ENCODE data around the gene OPCML.

OPCML gene

DNA sequence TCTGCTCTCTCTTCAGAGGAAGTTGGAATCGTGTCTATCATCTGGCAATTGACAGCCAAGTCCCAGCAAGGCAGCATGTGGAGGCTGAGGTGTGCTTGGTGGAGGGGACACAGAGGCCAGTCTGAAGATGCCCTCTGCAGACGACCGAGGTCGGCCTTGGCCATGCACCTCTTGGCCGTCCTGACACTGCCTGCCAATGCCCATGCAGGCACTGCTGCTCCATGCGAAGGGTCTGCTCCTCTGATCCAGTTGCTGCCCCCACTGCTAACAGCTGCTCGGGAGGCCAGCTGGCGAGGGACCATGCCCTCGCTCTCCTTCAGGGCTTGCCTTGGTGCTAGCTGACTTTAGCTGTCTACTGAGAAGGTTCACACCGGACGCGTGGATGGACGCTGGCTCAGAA, 527.9 kb downstream of the OPCML start:
- H3K9ac ChIP-seq (ENCODE audit: low read depth, low read length) = no peak overlapping the region
- H3K36me3 ChIP-seq (ENCODE audit: insufficient read depth, low read length) = no peaks in the 10 kb centered on the region
- H3K9me3 ChIP-seq (ENCODE audit: control insufficient read depth, insufficient read depth, low read length) = no peaks in the 10 kb centered on the region; the same call in 1 of the 2 replicates
- H3K4me1 ChIP-seq (ENCODE audit: insufficient read depth, low read length) = no peaks in the 10 kb centered on the region

DNA sequence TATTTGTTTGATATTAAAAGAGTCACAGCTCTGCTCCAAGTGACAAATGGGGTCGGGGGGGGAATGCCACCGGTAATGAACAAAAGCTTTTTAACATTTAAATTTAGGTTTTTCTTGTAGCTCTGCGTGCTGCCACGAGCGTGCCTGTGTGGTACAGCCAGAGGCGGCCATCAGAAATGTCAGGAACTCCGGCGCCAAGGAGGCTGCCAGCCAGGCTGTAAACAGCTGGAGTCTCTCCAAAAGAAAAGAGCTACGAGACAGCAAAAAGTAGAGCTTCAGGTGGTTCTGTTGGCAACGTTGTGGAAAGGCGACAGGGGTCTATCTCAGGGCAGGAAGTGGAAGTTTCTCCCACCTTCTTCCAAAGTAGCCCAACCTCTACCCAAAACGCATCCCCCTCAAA, 532.8 kb downstream of the OPCML start:
- no peaks in the 10 kb centered on the region for H3K9me3 ChIP-seq (ENCODE audit: control insufficient read depth, insufficient read depth, low read length)
- H3K4me1 ChIP-seq (ENCODE audit: insufficient read depth, low read length) = no peaks in the 10 kb centered on the region
- no peaks in the 10 kb centered on the region for H3K36me3 ChIP-seq (ENCODE audit: insufficient read depth, low read length)
- no peak overlapping the region for H3K9ac ChIP-seq (ENCODE audit: low read depth, low read length)

- H3K9ac ChIP-seq (ENCODE audit: low read depth, low read length) = no peak overlapping the region
- no peaks in the 10 kb centered on the region for H3K36me3 ChIP-seq (ENCODE audit: insufficient read depth, low read length)
- no peaks in the 10 kb centered on the region for H3K4me1 ChIP-seq (ENCODE audit: insufficient read depth, low read length)
- H3K9me3 ChIP-seq (ENCODE audit: control insufficient read depth, insufficient read depth, low read length) = no peaks in the 10 kb centered on the region
Measured at GRCh38 chr11:132999031-132999430, 533.3 kb downstream of the OPCML start.

DNA sequence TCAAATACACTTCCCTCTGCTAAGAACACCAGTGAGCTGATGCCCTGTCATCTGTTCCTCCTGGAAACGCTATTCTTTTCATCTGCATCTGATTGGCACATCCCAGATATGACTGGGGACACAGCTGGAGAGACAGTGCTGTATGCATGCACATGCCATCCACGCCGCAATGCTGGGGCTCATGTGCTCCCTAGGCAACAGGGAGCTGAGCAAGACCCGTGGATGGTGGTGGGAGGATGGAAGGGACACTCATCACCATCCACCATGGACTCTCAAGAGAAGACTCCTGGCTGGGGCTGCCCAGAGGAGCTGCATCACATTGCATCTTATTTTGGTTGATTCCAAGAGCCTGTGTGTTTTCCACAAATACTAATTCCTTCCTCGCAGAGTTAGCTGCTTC, 534.9 kb downstream of the OPCML start:
- no peaks in the 10 kb centered on the region for H3K36me3 ChIP-seq (ENCODE audit: insufficient read depth, low read length)
- no peaks in the 10 kb centered on the region for H3K9me3 ChIP-seq (ENCODE audit: control insufficient read depth, insufficient read depth, low read length)
- no peaks in the 10 kb centered on the region for H3K4me1 ChIP-seq (ENCODE audit: insufficient read depth, low read length)
- H3K9ac ChIP-seq (ENCODE audit: low read depth, low read length) = no peak overlapping the region

DNA sequence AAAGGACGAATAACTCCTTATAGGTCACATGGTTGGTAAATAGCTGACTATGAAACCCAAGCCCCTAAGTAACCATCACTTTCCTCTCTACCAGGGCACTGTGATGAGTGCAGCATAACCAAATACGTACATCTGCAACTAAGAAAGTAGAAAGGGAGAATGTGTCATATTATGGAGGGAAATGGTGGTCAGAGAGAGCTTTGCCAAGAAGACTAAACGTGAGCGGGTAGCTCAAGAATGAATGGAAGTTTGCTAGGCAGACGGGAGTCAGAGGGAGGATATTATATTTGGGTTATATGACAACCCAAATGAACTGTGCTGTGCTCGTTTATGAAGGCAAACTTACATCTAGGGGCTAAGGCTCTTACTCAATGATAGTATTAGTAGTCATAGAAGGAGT, 537.3 kb downstream of the OPCML start:
- no peaks in the 10 kb centered on the region for H3K9me3 ChIP-seq (ENCODE audit: control insufficient read depth, insufficient read depth, low read length)
- H3K9ac ChIP-seq (ENCODE audit: low read depth, low read length) = no peak overlapping the region
- H3K36me3 ChIP-seq (ENCODE audit: insufficient read depth, low read length) = no peaks in the 10 kb centered on the region
- H3K4me1 ChIP-seq (ENCODE audit: insufficient read depth, low read length) = no peaks in the 10 kb centered on the region

DNA sequence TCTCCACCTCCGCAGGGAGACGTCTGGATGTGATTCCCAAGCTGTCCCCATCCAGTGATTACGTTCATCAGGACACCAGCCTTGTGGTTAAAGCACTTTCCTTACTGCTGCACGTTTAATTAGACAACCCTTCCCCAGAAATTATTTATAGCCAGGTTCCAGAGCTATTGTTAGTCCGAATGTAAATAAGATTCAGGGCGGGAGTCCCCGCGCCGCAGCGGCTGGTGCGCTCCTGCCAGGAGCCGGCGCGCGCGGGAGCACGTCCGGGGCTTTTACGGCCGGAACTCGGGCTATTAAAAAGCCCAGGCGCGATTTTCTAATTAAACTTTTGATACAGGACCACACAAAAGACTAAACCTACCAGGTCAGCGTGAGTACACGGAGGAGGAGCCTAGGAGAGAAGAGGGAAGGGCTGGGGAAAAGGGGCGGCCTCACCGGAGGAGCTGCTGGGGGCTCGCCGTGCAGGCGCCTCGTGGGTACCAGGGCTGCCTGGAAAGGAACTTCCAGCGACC, 538.3 kb downstream of the OPCML start:
- Histone ChIP-seq H3K4me1 (ENCODE audit: insufficient read depth, low read length) (no peaks in the 10 kb centered on the region), H3K9me3 (ENCODE audit: control insufficient read depth, insufficient read depth, low read length) (no peaks in the 10 kb centered on the region), H3K9ac (ENCODE audit: low read depth, low read length) (peak overlapping the region; percentile 74), H3K36me3 (ENCODE audit: insufficient read depth, low read length) (no peaks in the 10 kb centered on the region)

DNA sequence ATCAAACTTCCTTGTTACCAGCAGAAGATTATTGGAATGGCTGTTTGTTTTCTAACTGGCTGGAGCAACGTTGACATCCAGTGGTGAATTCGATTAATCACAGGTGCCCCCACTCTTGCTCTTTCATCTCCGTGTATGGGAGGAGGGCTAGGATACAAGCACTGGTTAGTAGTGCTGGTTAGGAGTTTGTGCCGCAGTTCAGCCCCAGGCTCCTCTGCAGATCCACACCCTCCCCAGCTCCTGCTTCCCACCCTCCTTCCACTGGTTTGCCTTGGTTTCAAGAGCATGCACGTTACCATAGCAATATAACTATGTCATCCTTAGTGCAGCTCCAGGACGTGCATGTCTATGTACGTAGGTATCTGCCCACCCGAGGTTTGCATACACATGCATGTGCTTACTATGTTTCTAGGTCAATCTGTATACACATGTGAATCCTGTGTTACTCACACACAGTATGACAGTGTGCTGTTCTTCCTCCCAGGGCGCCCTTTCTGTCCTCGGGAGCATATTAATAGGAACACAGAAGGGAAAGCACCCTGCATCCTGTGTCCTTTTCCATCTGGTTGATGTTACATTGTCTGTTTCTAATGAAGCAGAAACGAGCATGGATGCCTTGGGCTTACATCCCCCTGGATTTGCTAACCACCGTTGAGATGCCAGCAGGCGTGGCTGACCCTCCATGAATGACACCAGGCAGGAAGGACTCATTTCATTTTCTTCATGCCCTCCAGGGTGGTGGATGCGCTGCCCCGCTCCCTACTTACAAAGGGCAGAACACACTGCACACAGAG, 539.3 kb downstream of the OPCML start:
- no peak overlapping the region for H3K9ac ChIP-seq (ENCODE audit: low read depth, low read length)
- no peaks in the 10 kb centered on the region for H3K4me1 ChIP-seq (ENCODE audit: insufficient read depth, low read length)
- H3K36me3 ChIP-seq (ENCODE audit: insufficient read depth, low read length) = no peaks in the 10 kb centered on the region
- H3K9me3 ChIP-seq (ENCODE audit: control insufficient read depth, insufficient read depth, low read length) = no peaks in the 10 kb centered on the region

DNA sequence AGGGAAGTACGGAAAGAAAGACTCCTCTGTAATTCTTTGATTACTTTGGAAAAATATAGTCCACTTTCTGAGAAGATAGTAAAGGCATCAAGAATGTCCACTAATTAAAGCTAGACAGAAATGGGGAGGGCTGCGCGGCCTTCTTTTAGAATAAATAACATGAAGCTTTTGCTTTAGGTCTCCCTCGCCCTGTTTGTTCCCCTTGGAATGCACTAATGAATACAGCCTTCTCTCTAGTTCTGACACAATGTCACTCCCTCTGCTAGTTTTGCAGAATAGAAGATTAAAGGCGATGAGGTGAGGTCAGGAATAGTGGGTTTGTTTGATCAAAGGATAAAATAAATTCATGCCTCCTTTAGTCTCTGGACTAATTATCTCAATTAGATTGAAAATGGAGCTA, 543.9 kb downstream of the OPCML start:
- Histone ChIP-seq H3K36me3 (ENCODE audit: insufficient read depth, low read length) (no peaks in the 10 kb centered on the region), H3K4me1 (ENCODE audit: insufficient read depth, low read length) (no peaks in the 10 kb centered on the region), H3K9ac (ENCODE audit: low read depth, low read length) (no peak overlapping the region), H3K9me3 (ENCODE audit: control insufficient read depth, insufficient read depth, low read length) (no peaks in the 10 kb centered on the region)

DNA sequence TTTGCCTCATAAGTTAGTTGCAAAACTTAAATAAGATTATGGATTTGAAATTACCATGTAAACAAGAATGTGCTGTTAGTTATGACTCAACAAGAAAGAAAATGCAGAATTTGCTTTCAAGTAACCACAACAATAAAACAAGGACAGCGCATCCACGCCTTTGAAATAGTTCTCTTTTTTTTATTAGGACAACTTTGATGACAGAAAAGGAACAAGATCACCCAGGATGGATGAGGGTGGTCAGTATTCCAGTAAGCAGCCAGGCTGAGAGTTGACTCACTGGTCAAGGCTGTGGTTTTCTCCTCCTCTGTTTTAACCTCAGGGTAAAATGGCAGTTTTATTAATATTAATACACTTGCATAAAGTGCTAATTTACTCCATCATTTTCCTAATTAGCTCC, 544.4 kb downstream of the OPCML start:
- Histone ChIP-seq H3K9me3 (ENCODE audit: control insufficient read depth, insufficient read depth, low read length) (no peaks in the 10 kb centered on the region), H3K36me3 (ENCODE audit: insufficient read depth, low read length) (no peaks in the 10 kb centered on the region), H3K9ac (ENCODE audit: low read depth, low read length) (no peak overlapping the region), H3K4me1 (ENCODE audit: insufficient read depth, low read length) (no peaks in the 10 kb centered on the region)

- Histone ChIP-seq H3K4me1 (ENCODE audit: insufficient read depth, low read length) (no peaks in the 10 kb centered on the region), H3K36me3 (ENCODE audit: insufficient read depth, low read length) (no peaks in the 10 kb centered on the region), H3K9ac (ENCODE audit: low read depth, low read length) (no peak overlapping the region), H3K9me3 (ENCODE audit: control insufficient read depth, insufficient read depth, low read length) (no peaks in the 10 kb centered on the region)
Measured at GRCh38 chr11:132983641-132983978, 548.7 kb downstream of the OPCML start.

- no peak overlapping the region for H3K9ac ChIP-seq (ENCODE audit: low read depth, low read length)
- no peaks in the 10 kb centered on the region for H3K4me1 ChIP-seq (ENCODE audit: insufficient read depth, low read length)
- H3K36me3 ChIP-seq (ENCODE audit: insufficient read depth, low read length) = no peaks in the 10 kb centered on the region
- H3K9me3 ChIP-seq (ENCODE audit: control insufficient read depth, insufficient read depth, low read length) = no peaks in the 10 kb centered on the region
Measured at GRCh38 chr11:132982772-132983640, 549.3 kb downstream of the OPCML start.

DNA sequence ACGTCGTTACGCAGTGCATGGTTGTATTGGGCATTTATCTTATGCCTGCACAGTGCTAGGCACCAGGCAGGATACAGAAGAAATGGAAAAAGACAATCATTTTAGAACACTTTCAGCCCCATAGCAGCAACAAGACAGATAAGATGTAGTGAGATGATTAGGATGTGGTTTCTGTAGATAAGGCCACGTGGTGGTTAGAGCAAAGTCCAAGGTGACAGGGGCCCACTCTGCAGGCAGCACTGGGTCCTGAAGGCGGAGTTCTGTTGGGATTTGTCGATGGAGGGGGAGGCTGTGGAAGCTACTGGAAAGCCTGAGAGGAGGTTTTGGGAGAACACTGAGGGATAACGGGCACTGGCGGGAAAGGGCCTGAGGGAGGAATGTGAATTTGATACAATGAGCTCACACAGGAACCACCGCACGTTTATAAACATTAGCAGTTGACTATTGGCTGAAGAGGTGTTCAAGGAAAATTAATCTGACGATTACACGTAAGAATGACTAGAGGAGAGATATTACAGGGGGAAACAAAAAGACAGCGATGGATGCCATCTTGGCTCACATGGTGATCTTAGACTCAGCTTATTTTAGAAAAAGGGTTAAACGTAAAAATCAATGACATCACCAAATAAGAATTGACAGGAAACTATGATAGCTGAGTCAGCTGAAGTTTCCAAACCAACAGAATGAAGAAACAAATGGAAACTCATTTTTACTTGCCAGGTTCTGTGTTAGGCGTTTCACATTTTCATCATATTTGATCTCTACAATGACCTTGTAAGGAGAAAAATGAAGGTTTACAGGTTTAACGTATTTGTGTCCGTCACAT, 551.0 kb downstream of the OPCML start:
- no peaks in the 10 kb centered on the region for H3K36me3 ChIP-seq (ENCODE audit: insufficient read depth, low read length)
- H3K4me1 ChIP-seq (ENCODE audit: insufficient read depth, low read length) = no peaks in the 10 kb centered on the region
- H3K9me3 ChIP-seq (ENCODE audit: control insufficient read depth, insufficient read depth, low read length) = no peaks in the 10 kb centered on the region
- no peak overlapping the region for H3K9ac ChIP-seq (ENCODE audit: low read depth, low read length)

GRCh38 chr11:132980670-132981069, 551.6 kb downstream of the OPCML start:
- no peaks in the 10 kb centered on the region for H3K36me3 ChIP-seq (ENCODE audit: insufficient read depth, low read length)
- no peak overlapping the region for H3K9ac ChIP-seq (ENCODE audit: low read depth, low read length)
- H3K4me1 ChIP-seq (ENCODE audit: insufficient read depth, low read length) = no peaks in the 10 kb centered on the region
- H3K9me3 ChIP-seq (ENCODE audit: control insufficient read depth, insufficient read depth, low read length) = no peaks in the 10 kb centered on the region

- H3K9me3 ChIP-seq (ENCODE audit: control insufficient read depth, insufficient read depth, low read length) = no peaks in the 10 kb centered on the region
- H3K4me1 ChIP-seq (ENCODE audit: insufficient read depth, low read length) = no peaks in the 10 kb centered on the region
- H3K9ac ChIP-seq (ENCODE audit: low read depth, low read length) = no peak overlapping the region
- H3K36me3 ChIP-seq (ENCODE audit: insufficient read depth, low read length) = no peaks in the 10 kb centered on the region
Measured at GRCh38 chr11:132977746-132978145, 554.6 kb downstream of the OPCML start.
